Thyroid gland (tissue), 4 donors: ENCODE data around the gene DYNLT2. TPM values are rescaled to one million over a fixed set of nuclear protein-coding genes. Genes with fewer than 3 reads are reported as not detected.

Experiments used
- DNase-seq, 2 donors: peaks; one replicate each; pipeline ENCODE4 v3.0.0-alpha.2; 2019
- H3K27ac ChIP-seq, 3 donors: fragments of 200-600 bp; sonication (generic); 1 replicate in 2 of 3; 2 replicates in 1 of 3; pipeline ENCODE4 v1.5.1; 2016 to 2019; ENCODE audit warnings: mild to moderate bottlenecking in 1 of 3, moderate library complexity in 1 of 3
- H3K27me3 ChIP-seq: fragments of 200-600 bp; sonication (generic); one replicate; pipeline ENCODE4 v1.5.1; 2019
- H3K36me3 ChIP-seq, 2 donors: fragments of 200-600 bp; sonication (generic); one replicate each; pipeline ENCODE4 v1.5.1; 2016 to 2019
- H3K4me1 ChIP-seq, 2 donors: fragments of 200-600 bp; sonication (generic); one replicate each; pipeline ENCODE4 v1.5.1; 2017 to 2019
- H3K4me3 ChIP-seq, 3 donors: fragments of 200-600 bp; sonication (generic); replicated peaks in 1 of 3; 1 replicate in 2 of 3; 2 replicates in 1 of 3; pipeline ENCODE4 v1.5.1; 2016; ENCODE audit warnings: mild to moderate bottlenecking in 1 of 3
- H3K9me3 ChIP-seq: fragments of 200-600 bp; sonication (generic); one replicate; pipeline ENCODE4 v1.5.1; 2017
- CTCF ChIP-seq, 6 experiments: fragments of 200-600 bp in 3 of 6; fragments of 450-650 bp in 3 of 6; sonication (generic) in 3 of 6; IDR thresholded peaks; one replicate each; pipeline ENCODE4 v1.5.1; 2016 to 2019; ENCODE audit warnings: antibody characterized with exemption in 6 of 6, mild to moderate bottlenecking in 2 of 6, inconsistent platforms in 1 of 6, moderate library complexity in 1 of 6
- POLR2A ChIP-seq, 2 donors: fragments of 450-650 bp; IDR thresholded peaks; one replicate each; pipeline ENCODE4 v1.6.1; 2017; ENCODE audit warnings: antibody characterized with exemption in 2 of 2, mild to moderate bottlenecking in 2 of 2, moderate library complexity in 1 of 2
- WGBS, 2 donors: methylation state at CpG; one replicate each; pipeline ENCODE4 v1.1.5; 2017; 5-methylcytosine and 5-hydroxymethylcytosine counted together
- intact Hi-C: fragments of 100-400 bp; cut with DNase I; formaldehyde crosslinking; loops from one replicate; pipeline ENCODE4 v1.15.1; 2023
- total RNA-seq, 4 donors: library from RNA; depleted of rRNA; stranded (reverse); fragments of >200 nt; gene quantifications; one replicate each; pipeline ENCODE4 v1.2.3, GENCODE V29; 2016

Gene DYNLT2
- total RNA-seq, 4 donors from 2014 or later: 0.50 to 5.5 (median 2.5) TPM

- no peaks in the 10 kb centered on the region for H3K27me3 ChIP-seq
- H3K4me1 ChIP-seq: peaks cover 7 to 12% of the 10 kb centered on the region in 2 donors
- no peaks in the 10 kb centered on the region for H3K9me3 ChIP-seq
- DNase-seq: no peak
- no peak overlapping the region for H3K4me3 ChIP-seq
- no peak for TF ChIP-seq POLR2A (IDR thresholded peaks at IDR 0.05)
- no peak for TF ChIP-seq CTCF (IDR thresholded peaks at IDR 0.05)
- intact Hi-C loops: loop anchor here (10.0 kb wide), 1 partner anchor 50 kb away; the partner anchor contains the start of genes C6orf120 and WDR27
- H3K27ac ChIP-seq: no peak overlapping the region
- WGBS, 2 donors: 73 to 74% methylated on average over 6 of the region's 6 CpGs
- H3K36me3 ChIP-seq: peaks cover 20 to 25% of the 10 kb centered on the region in 2 donors
These were observed 3.8 kb upstream of the DYNLT2 start for GRCh38 chr6:169755162-169755561.

- peaks cover 1 to 2% of the 10 kb centered on the region in 2 donors for H3K36me3 ChIP-seq
- no peak for DNase-seq
- H3K9me3 ChIP-seq: no peaks in the 10 kb centered on the region
- H3K27ac ChIP-seq: peak overlapping the region; percentile 86 to 95 (median 90)
- peaks cover 7 to 12% of the 10 kb centered on the region in 2 donors for H3K4me1 ChIP-seq
- peak overlapping the region; percentile 62 to 96 (median 81) for H3K4me3 ChIP-seq
- no peaks in the 10 kb centered on the region for H3K27me3 ChIP-seq
- TF ChIP-seq CTCF (IDR thresholded peaks at IDR 0.05): no peak
- TF ChIP-seq POLR2A (IDR thresholded peaks at IDR 0.05): no peak
- intact Hi-C loops: loop anchor here (5.0 to 10.0 kb wide), 2 partner anchors 47 to 805 kb away; partner anchors contain the start of genes C6orf120 and WDR27
- WGBS, 2 donors: 10% methylated on average over 13 to 14 of the region's 19 CpGs
These were observed 777 bp upstream of the DYNLT2 start for GRCh38 chr6:169752074-169752623.

DNA sequence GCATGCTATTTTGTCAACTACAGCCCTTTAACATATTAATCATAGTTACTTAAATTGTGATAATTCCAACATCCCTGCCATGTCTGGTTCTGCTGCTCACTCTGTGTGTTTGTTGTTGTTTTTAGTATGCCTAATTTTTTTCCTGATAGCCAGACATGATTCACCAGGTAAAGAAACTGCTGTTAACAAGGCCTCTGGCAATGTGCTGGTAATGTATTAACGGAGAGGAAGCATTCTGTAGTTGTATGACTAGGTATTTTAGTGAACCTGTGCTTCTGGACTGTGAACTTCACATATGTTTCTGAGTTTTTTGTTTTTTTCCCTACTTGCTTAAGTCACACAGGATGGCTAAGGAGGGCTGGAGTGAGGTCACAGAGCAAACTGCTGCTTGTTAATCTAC lies 4.8 kb downstream of the DYNLT2 start:
- no peak for TF ChIP-seq CTCF (IDR thresholded peaks at IDR 0.05)
- no peak for TF ChIP-seq POLR2A (IDR thresholded peaks at IDR 0.05)
- no peak for DNase-seq
- H3K27ac ChIP-seq: no peak overlapping the region
- H3K4me3 ChIP-seq: no peak overlapping the region
- no peaks in the 10 kb centered on the region for H3K9me3 ChIP-seq
- WGBS, 2 donors: 67 to 89% methylated on average over 1 of the region's 1 CpG
- intact Hi-C loops: no loop called here
- H3K36me3 ChIP-seq: no peaks in the 10 kb centered on the region
- H3K4me1 ChIP-seq: peaks cover 0 to 5% of the 10 kb centered on the region in 2 donors
- H3K27me3 ChIP-seq: no peaks in the 10 kb centered on the region

DNA sequence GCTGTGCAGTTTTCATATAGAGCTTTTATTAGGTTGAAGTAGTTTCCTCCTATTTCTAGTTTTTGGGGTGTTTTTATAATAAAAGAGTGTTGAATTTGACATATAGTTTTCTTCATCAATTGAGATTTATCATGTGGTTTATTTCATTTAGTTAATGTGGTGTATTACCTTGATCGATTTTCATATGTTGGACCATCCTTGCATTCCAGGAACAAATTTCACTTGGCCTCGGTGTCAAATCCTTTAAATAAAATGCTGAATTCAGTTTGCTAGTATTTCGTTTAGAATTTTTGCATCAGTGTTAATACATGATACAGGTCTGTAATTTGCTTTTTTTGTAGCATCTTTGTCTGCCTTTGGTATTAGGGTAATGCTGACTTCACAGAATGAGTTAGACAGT lies 6.0 kb downstream of the DYNLT2 start:
- DNase-seq: no peak
- Histone ChIP-seq H3K9me3 (no peaks in the 10 kb centered on the region), H3K36me3 (no peaks in the 10 kb centered on the region), H3K4me3 (no peak overlapping the region), H3K4me1 (peaks cover 0 to under 1% of the 10 kb centered on the region in 2 donors), H3K27me3 (no peaks in the 10 kb centered on the region), H3K27ac (no peak overlapping the region)
- 88 to 89% methylated on average over 3 of the region's 3 CpGs for WGBS, 2 donors
- TF ChIP-seq CTCF (IDR thresholded peaks at IDR 0.05) (no peak), POLR2A (IDR thresholded peaks at IDR 0.05) (no peak)
- intact Hi-C loops: no loop called here

- H3K9me3 ChIP-seq: no peaks in the 10 kb centered on the region
- H3K27ac ChIP-seq: no peak overlapping the region
- H3K4me1 ChIP-seq: no peaks in the 10 kb centered on the region
- no peak for DNase-seq
- H3K4me3 ChIP-seq: no peak overlapping the region
- intact Hi-C loops: no loop called here
- H3K27me3 ChIP-seq: no peaks in the 10 kb centered on the region
- H3K36me3 ChIP-seq: no peaks in the 10 kb centered on the region
- TF ChIP-seq POLR2A (IDR thresholded peaks at IDR 0.05): no peak
- no peak for TF ChIP-seq CTCF (IDR thresholded peaks at IDR 0.05)
These were observed 10.0 kb downstream of the DYNLT2 start for GRCh38 chr6:169741344-169741743.
